Transverse colon (tissue), 3 donors: ENCODE results near the gene SEPTIN3.

Experiments used
- CTCF ChIP-seq, 5 experiments: fragments of 200-600 bp in 3 of 5; fragments of 450-650 bp in 2 of 5; sonication (generic) in 3 of 5; IDR thresholded peaks; 1 replicate in 2 of 5; 2 replicates in 3 of 5; pipeline ENCODE4 v1.5.1; 2016 to 2017; ENCODE audit warnings: antibody characterized with exemption in 5 of 5, inconsistent platforms in 3 of 5, mild to moderate bottlenecking in 2 of 5, moderate library complexity in 1 of 5
- POLR2A ChIP-seq: fragments of 450-650 bp; IDR thresholded peaks from one replicate; pipeline ENCODE4 v1.6.1; 2016; ENCODE audit warnings: antibody characterized with exemption, mild to moderate bottlenecking, moderate library complexity

- TF ChIP-seq POLR2A: no peak
- TF ChIP-seq CTCF (IDR thresholded peaks at IDR 0.05): no peak
These were observed 3.0 kb upstream of the SEPTIN3 start for GRCh38 chr22:41966225-41966606.
